Mammary epithelial cell (primary cell): Measurements from ENCODE around the gene TBC1D22A.

ENCODE experiments used
- EZH2 ChIP-seq: IDR thresholded peaks from 2 replicates; pipeline ENCODE4 v1.6.1; 2012; ENCODE audit warnings: low read length, inconsistent platforms, borderline replicate concordance
- TF ChIP-seq, protein P1 (sequence below), 2 donors: IDR thresholded peaks in 1 of 2; conservative IDR thresholded peaks in 1 of 2; 2 replicates each; pipeline ENCODE4 v1.5.1; 2011 to 2012; ENCODE audit warnings: inconsistent platforms in 2 of 2, low read length in 2 of 2, mild to moderate bottlenecking in 2 of 2, control low read depth in 1 of 2, low read depth in 1 of 2; ENCODE audit not compliant: insufficient read depth in 1 of 2; ENCODE audit errors: extremely low read depth in 1 of 2

DNA sequence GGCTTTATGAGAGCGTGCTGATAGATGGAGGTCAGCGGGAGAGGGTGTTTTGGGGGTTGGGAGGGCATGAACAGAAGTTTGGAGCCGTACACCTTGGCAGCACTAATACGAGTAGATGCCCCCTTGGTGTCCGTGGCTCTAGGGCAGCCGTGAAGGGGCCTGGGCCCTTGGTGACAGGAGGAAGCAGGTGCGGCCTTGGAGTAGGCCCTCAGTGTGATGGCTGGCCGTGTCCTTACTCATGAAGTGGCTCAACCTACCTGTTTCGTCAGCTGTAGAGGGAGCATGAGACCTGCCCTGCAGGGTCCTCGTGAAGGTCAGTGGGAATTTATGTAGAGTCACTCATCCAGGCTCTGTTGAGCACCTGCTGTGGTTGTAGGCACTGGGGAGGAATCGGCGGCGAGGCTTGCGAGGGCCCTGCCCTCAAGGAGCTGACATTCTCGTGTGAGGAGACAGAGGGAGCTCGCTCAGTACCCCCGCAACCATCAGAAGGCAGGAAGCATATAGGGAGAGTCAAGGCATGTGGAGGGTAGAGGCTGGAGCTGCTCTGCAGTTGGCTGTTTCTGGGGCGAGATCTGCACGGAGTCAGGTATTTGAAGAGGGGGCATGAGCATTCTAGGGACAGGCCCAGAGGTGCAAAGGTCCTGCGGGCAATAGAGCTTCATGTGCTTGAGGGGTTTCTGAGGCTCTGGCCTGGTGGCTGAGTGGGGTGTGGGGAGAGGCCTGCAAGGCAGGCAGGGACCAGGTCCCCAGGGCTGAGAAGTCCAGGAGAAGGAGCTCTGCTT lies 39.6 kb downstream of the TBC1D22A start:
- TF ChIP-seq, protein P1, sequence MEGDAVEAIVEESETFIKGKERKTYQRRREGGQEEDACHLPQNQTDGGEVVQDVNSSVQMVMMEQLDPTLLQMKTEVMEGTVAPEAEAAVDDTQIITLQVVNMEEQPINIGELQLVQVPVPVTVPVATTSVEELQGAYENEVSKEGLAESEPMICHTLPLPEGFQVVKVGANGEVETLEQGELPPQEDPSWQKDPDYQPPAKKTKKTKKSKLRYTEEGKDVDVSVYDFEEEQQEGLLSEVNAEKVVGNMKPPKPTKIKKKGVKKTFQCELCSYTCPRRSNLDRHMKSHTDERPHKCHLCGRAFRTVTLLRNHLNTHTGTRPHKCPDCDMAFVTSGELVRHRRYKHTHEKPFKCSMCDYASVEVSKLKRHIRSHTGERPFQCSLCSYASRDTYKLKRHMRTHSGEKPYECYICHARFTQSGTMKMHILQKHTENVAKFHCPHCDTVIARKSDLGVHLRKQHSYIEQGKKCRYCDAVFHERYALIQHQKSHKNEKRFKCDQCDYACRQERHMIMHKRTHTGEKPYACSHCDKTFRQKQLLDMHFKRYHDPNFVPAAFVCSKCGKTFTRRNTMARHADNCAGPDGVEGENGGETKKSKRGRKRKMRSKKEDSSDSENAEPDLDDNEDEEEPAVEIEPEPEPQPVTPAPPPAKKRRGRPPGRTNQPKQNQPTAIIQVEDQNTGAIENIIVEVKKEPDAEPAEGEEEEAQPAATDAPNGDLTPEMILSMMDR (conservative IDR thresholded peaks at IDR 0.05 in 1 of 2, IDR thresholded peaks at IDR 0.05 in 1 of 2; ENCODE audit: extremely low read depth in 1 of 2, insufficient read depth in 1 of 2, low read depth in 1 of 2, low read length in 2 of 2), result no peak
- TF ChIP-seq EZH2, result no peak
